Stimulated activated CD8-positive, alpha-beta memory T cell treated with anti-CD3 and anti-CD28 coated beads, Interleukin-4, amount 100 ng/mL, for 1 hour (primary cell): Measurements from ENCODE around the gene METAP1.
"Not testable (repeated sequence)": the region's sequence is repeated elsewhere in the genome, so short reads cannot be mapped to it uniquely, and the experiment has no call there.

Source experiments
- DNase-seq, 2 donors: peaks; one replicate each; pipeline ENCODE4 v3.0.0-alpha.2; 2020; ENCODE audit warnings: low read depth in 2 of 2, low spot score in 1 of 2

The METAP1 gene

GRCh38 chr4:98995183-98996055 lies at the start of gene METAP1:
METAP1 (plus strand) TSS chr4:98995721; CDS start chr4:98995754, 33 bp downstream.
- peak; percentile 85 to 92 for DNase-seq

DNA sequence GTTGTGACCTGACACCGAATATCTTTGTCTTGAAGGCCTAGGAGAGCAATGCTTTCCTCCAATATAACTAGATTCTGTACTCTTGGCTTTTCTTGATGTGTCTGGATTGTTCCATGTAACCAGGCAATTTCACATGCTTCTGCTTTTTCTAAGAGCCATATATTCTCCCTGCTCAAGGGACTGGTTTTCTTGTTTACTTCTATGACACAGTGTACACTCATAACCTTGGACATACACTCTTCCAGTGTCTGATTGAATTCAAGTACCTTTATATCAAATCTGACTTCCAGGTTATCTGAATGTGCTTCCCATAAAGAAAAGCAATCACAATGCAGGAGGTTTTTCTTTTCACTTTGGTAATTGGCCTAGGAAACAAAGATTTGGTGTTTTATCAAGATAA lies 49.2 kb upstream of the METAP1 start:
- DNase-seq, result no peak

DNA sequence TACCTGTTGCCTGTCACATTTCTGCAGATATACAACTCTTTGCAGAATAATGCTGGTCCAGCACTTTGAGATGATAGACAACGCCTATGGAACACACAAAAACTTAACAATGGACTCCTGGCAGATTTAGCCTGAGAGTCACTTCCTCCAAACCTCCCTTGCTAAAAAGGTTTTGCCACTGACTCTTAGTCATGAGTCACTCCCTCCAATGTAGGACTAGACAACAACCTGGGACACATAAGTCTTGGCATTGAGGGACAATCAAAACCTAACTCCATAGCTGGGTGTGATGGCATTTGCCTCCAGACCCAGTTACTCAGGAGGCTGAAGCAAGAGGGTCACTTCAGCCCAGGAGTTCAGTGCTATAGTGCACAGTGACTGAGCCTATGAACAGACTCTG lies 44.6 kb upstream of the METAP1 start:
- no peak for DNase-seq

DNA sequence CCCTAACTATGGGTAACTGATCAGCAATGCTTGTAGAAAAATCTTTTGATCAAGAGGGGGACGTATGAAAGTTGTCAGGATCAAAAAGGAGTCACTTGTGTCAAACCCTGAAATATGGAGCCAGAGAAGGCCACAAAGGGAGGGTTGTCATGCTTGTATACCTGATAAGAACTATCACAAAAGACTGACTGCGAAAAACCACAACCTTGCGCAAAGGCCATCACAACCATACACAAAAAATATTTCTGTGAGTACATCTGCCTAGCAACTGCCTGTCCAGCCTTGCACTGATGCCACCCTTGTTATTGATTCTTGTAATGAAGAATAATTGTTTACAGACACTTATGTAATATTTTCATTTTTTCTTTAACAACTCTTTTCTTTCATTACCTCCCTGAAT lies 43.8 kb upstream of the METAP1 start:
- DNase-seq, result no peak

- no peak for DNase-seq
These were observed 40.3 kb upstream of the METAP1 start for GRCh38 chr4:98955229-98955628.

- no peak for DNase-seq
These were observed 37.5 kb upstream of the METAP1 start for GRCh38 chr4:98958065-98958464.

- no peak for DNase-seq
These were observed 36.1 kb upstream of the METAP1 start for GRCh38 chr4:98959411-98959810.

- no peak for DNase-seq
These were observed 33.8 kb upstream of the METAP1 start for GRCh38 chr4:98961770-98962169.

- DNase-seq, result no peak
These were observed 31.7 kb upstream of the METAP1 start for GRCh38 chr4:98963538-98964433.

GRCh38 chr4:98966926-98967325 lies 28.6 kb upstream of the METAP1 start:
- DNase-seq, result no peak

GRCh38 chr4:98967786-98968329 lies 27.7 kb upstream of the METAP1 start:
- no peak for DNase-seq

- no peak for DNase-seq
These were observed 25.4 kb upstream of the METAP1 start for GRCh38 chr4:98969878-98970785.

DNA sequence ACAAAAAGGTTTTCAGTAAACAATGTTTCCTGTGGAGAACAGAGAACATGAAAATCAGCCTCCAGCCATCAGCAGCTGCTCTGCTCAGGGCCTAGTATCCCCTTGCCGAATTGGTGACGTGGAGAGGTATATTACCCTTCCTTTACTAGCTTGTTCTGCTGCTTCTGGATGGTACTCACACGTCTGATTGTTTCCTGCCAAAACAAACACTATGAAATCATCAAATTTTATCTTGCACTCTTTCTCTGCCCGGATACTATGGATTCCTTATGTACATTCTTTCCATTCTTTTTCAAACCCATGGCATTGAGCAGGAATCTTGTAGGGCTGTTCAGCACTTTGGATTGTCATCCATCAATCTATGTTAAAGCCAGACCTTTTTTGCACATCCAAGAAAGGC lies 18.8 kb upstream of the METAP1 start:
- no peak for DNase-seq

- no peak for DNase-seq
These were observed 18.0 kb upstream of the METAP1 start for GRCh38 chr4:98977557-98977956.

- no peak for DNase-seq
These were observed 7.8 kb upstream of the METAP1 start for GRCh38 chr4:98987720-98988119.

DNA sequence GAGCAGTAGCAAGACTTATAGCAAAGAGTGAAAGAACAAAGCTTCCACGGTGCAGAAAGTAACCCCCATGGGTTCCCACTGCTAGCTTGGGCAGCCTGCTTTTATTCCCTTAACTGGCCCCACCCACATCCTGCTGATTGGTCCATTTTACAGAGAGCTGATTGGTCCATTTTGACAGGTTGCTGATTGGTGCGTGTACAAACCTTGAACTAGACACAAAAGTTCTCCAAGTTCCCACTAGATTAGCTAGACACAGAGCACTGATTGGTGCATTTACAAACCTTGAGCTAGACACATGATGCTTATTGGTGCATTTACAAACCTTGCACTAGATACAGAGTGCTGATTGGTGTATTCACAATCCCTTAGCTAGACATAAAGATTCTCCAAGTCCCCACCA lies 2.7 kb upstream of the METAP1 start:
- not testable (repeated sequence) for DNase-seq

DNA sequence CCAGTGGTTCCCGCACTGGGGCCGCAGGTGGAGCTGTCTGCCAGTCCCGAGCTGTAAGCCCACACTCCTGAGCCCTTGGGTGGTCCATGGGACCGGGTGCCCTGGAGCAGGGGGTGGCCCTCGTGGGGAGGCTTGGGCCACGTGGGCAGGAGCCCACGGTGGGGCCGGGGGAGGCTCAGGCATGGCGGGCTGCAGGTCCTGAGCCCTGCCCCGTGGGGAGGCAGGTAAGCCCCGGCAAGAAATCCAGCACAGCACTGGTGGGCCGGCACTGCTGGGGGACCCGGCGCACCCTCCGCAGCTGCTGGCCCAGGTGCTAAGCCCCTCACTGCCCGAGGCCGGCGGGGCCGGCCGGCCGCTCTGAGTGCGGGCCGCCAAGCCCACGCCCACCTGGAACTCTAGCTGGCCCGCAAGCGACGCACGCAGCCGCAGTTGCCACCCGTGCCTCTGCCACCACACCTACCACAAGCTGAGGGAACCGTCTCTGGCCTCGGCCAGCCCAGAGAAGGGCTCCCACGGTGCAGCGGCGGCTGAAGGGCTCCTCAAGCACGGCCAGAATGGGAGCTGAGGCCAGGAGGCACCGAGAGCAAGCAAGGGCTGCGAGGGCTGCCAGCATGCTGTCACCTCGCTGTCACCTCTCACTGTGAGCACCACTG lies 2.0 kb upstream of the METAP1 start:
- DNase-seq, result no peak

GRCh38 chr4:98994474-98995182 lies 893 bp upstream of the METAP1 start:
- DNase-seq, result no peak

DNA sequence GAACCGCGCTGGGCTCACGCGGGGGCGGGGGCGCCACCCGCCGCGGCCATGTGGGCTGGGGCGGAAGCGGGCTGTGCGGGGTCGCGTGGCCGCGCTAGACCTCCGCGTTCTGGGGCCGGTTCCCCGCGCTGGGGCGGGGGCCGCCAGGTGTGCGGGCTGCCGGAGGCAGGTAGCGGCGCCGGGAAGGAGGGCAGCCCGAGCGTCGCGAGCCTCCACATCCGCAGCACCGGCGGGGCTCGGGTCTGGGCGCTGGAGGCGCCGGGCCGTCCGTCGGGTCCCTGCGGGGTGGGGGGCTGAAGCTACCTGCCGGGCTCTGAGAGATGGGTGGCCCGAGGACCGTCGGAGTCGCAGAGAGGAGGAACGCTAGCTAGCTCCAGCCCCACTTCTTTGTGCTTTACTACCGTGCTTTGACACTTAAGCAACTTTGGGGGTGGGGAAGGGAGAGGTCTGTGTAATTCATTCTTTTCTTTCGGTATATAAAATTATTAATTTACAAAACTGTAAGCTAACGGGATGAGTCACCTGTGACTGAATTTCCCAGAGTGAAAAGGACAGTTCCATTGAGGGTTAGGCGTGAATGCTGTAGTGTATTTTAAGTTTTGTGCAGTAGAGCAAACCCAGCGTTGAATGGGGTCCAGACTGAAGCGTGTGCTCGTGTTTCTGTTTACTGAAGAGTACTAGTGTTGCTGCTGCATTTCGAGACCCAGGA lies 689 bp downstream of the METAP1 start:
- no peak for DNase-seq
